Epithelial cell of esophagus (primary cell): ENCODE measurements around the gene QKI.
"Not testable (repeated sequence)": the region's sequence is repeated elsewhere in the genome, so short reads cannot be mapped to it uniquely, and the experiment has no call there.

Experiments
- DNase-seq: peaks from one replicate; pipeline ENCODE4 v3.0.0; 2010; ENCODE audit warnings: low read depth
- H3K4me3 ChIP-seq: 2 replicates; pipeline ENCODE4 v1.5.1; 2011; ENCODE audit warnings: mild to moderate bottlenecking, low read length, control low read depth
- TF ChIP-seq, protein P1 (sequence below): IDR thresholded peaks from 2 replicates; pipeline ENCODE4 v1.5.1; 2011; ENCODE audit warnings: low read depth, mild to moderate bottlenecking, low read length, control low read depth, inconsistent platforms; ENCODE audit not compliant: insufficient read depth; ENCODE audit errors: missing control alignments

Gene QKI

GRCh38 chr6:163438940-163439335, 24.4 kb downstream of the QKI start:
- DNase-seq: no peak
- no peak overlapping the region for H3K4me3 ChIP-seq
- TF ChIP-seq, protein P1, sequence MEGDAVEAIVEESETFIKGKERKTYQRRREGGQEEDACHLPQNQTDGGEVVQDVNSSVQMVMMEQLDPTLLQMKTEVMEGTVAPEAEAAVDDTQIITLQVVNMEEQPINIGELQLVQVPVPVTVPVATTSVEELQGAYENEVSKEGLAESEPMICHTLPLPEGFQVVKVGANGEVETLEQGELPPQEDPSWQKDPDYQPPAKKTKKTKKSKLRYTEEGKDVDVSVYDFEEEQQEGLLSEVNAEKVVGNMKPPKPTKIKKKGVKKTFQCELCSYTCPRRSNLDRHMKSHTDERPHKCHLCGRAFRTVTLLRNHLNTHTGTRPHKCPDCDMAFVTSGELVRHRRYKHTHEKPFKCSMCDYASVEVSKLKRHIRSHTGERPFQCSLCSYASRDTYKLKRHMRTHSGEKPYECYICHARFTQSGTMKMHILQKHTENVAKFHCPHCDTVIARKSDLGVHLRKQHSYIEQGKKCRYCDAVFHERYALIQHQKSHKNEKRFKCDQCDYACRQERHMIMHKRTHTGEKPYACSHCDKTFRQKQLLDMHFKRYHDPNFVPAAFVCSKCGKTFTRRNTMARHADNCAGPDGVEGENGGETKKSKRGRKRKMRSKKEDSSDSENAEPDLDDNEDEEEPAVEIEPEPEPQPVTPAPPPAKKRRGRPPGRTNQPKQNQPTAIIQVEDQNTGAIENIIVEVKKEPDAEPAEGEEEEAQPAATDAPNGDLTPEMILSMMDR: no peak

GRCh38 chr6:163439390-163439789, 24.9 kb downstream of the QKI start:
- H3K4me3 ChIP-seq, DNase-seq: not testable (repeated sequence)

GRCh38 chr6:163439997-163440396, 25.5 kb downstream of the QKI start:
- no peak for DNase-seq
- TF ChIP-seq, protein P1: no peak
- no peak overlapping the region for H3K4me3 ChIP-seq

DNA sequence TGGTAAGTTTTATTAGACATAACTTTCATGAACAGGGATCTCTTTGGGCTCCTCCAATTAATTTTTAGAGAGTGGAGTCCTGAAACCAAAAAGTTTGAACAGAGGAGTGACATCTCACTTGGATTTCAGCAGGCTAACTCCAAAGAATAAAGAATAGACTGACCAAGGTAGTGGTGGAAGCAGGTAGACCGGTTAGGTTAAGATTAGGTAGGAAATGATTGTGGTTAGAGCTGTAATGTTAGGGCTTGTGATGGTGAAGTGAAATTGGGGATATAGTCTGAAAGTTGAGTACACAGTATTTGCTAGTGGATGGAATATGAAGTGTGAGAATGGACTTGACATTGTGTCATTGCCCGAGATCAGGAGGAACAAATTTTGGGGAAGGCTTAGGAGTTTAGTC, 27.8 kb downstream of the QKI start:
- no peak for DNase-seq
- no peak overlapping the region for H3K4me3 ChIP-seq
- TF ChIP-seq, protein P1: no peak

- no peak for DNase-seq
- H3K4me3 ChIP-seq: no peak overlapping the region
- TF ChIP-seq, protein P1: no peak
Observed at GRCh38 chr6:163444077-163444476, 29.6 kb downstream of the QKI start.

- TF ChIP-seq, protein P1: no peak
- no peak for DNase-seq
- H3K4me3 ChIP-seq: no peak overlapping the region
Observed at GRCh38 chr6:163446549-163446948, 32.0 kb downstream of the QKI start.

DNA sequence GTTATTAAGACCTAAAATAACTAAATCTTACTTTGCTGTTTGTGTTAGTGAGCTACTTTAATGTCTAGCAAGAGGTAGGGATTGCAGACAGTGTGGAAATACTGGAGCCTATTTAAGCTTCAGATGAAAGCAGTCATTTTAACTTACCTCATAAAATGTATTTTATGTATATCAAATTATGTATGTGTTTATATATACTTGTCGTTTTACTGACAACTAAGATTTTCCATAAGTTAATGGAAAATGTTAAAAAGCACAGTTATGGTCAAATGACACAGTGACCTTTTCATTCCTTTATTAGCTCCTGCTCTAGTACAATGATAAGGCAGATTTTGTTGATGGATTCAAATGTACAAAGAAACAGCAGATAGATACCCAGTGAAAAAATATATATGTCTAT, 34.6 kb downstream of the QKI start:
- TF ChIP-seq, protein P1: no peak
- H3K4me3 ChIP-seq: no peak overlapping the region
- no peak for DNase-seq

- H3K4me3 ChIP-seq: no peak overlapping the region
Observed at GRCh38 chr6:163454425-163454824, 39.9 kb downstream of the QKI start.

More at GRCh38 chr6:163454425-163454824, 39.9 kb downstream of the QKI start:
- TF ChIP-seq, protein P1: no peak
- no peak for DNase-seq
